Measurements from ENCODE around the gene RGS12.

- TF ChIP-seq CTCF (IDR thresholded peaks at IDR 0.05) (no peak), POLR2A (IDR thresholded peaks at IDR 0.05) (no peak)
Observed at GRCh38 chr4:3331511-3332394, 38.9 kb downstream of the RGS12 start.

All from tibial nerve (tissue), 3 donors.